K562 (cell line): ENCODE results near the gene RABGAP1L. TPM values are rescaled to one million over a fixed set of nuclear protein-coding genes. Genes with fewer than 3 reads are reported as not detected.

Source experiments
- ATAC-seq: fragments of 200-7000 bp; cut with Tn5 transposase; 3 replicates; pipeline ENCODE4 v1.9.1; 2020; ENCODE audit warnings: moderate library complexity
- BruUV-seq: library from RNA; stranded (reverse); fragments of 400-500 nt; replicated peaks from 2 replicates; lab custom pipeline; 2021; lab: Mats Ljungman, UMichigan
- CTCF ChIA-PET: fragments of 300-600 bp; formaldehyde crosslinking; extraction: SDS; loops from one replicate; lab custom pipeline; 2021; ENCODE audit warnings: low intra/inter-chr PET ratio; lab: Yijun Ruan, JAX
- POLR2A ChIA-PET: fragments of 300-600, 350-650 bp; sonication (Branson Sonifier 250); formaldehyde crosslinking; extraction: SDS; loops from one replicate; lab custom pipeline; 2021; ENCODE audit warnings: antibody characterized with exemption, inconsistent platforms; lab: Yijun Ruan, JAX
- DNase-seq, 4 experiments: peaks; one replicate each; pipeline versions ENCODE4 v3.0.0 to v3.0.0-alpha.2; 2011 to 2018; ENCODE audit warnings: low spot score in 3 of 4, mixed read lengths in 3 of 4; ENCODE audit errors: extremely low read depth in 1 of 4
- FAIRE-seq: peaks from 2 replicates; lab custom pipeline; 2011; peaks lifted over from hg19 to GRCh38; lab: Jason Lieb, UNC
- H2AFZ ChIP-seq: 2 replicates; pipeline ENCODE4 v1.6.0; 2011; ENCODE audit warnings: low read depth, low read length, control low read depth, inconsistent platforms
- H3K27ac ChIP-seq: fragments of 200-600 bp; 3 replicates; pipeline ENCODE4 v1.8.0; 2011; ENCODE audit warnings: low read depth, mild to moderate bottlenecking, control low read depth, inconsistent platforms, low read length, moderate library complexity, mixed read lengths; ENCODE audit errors: extremely low read depth
- H3K27me3 ChIP-seq, 2 experiments: fragments of 300-600 bp in 1 of 2; 2 replicates in 1 of 2; 3 replicates in 1 of 2; pipeline versions ENCODE4 v1.6.0 to v1.8.0; 2011; ENCODE audit warnings: inconsistent platforms in 2 of 2, low read length in 2 of 2, mild to moderate bottlenecking in 1 of 2, mixed read lengths in 1 of 2, moderate library complexity in 1 of 2; ENCODE audit not compliant: control insufficient read depth in 2 of 2, insufficient read depth in 2 of 2
- H3K36me3 ChIP-seq: fragments of 300-600 bp; 3 replicates; pipeline ENCODE4 v1.8.0; 2011; ENCODE audit warnings: mild to moderate bottlenecking, low read length, inconsistent platforms; ENCODE audit not compliant: control insufficient read depth, insufficient read depth
- H3K4me1 ChIP-seq, 2 experiments: fragments of 200-600 bp in 1 of 2; replicated peaks in 1 of 2; 2 replicates in 1 of 2; 3 replicates in 1 of 2; pipeline versions ENCODE4 v1.5.1 to v1.8.0; 2011; ENCODE audit warnings: inconsistent platforms in 2 of 2, low read length in 2 of 2, mild to moderate bottlenecking in 1 of 2, mixed read lengths in 1 of 2, moderate library complexity in 1 of 2; ENCODE audit not compliant: control insufficient read depth in 2 of 2, insufficient read depth in 2 of 2
- H3K4me2 ChIP-seq: 2 replicates; pipeline ENCODE4 v1.6.1; 2011; ENCODE audit warnings: low read length, control low read depth, inconsistent platforms, mixed read lengths; ENCODE audit not compliant: insufficient read depth
- H3K4me3 ChIP-seq: fragments of 200-600 bp; sonication (generic), shearing (Covaris generic); 2 replicates; pipeline ENCODE4 v1.5.1; 2016; ENCODE audit warnings: control low read depth, inconsistent platforms
- H3K79me2 ChIP-seq: fragments of 200-600 bp; 3 replicates; pipeline ENCODE4 v1.8.0; 2011; ENCODE audit warnings: low read length, inconsistent platforms; ENCODE audit not compliant: control insufficient read depth, insufficient read depth
- H3K9ac ChIP-seq, 2 experiments: 2 replicates each; pipeline versions ENCODE4 v1.6.0 to v1.6.1; 2011; ENCODE audit warnings: low read depth in 2 of 2, low read length in 2 of 2, control low read depth in 1 of 2, inconsistent platforms in 1 of 2, mild to moderate bottlenecking in 1 of 2, mixed read lengths in 1 of 2; ENCODE audit not compliant: insufficient read depth in 1 of 2
- H3K9me1 ChIP-seq: one replicate; pipeline ENCODE4 v1.6.0; 2011; ENCODE audit warnings: inconsistent platforms, mild to moderate bottlenecking, low read length, moderate library complexity; ENCODE audit not compliant: control insufficient read depth, insufficient read depth
- H3K9me3 ChIP-seq: replicated peaks from 2 replicates; pipeline ENCODE4 v1.5.1; 2011; ENCODE audit warnings: low read depth, low read length, inconsistent platforms; ENCODE audit not compliant: control insufficient read depth, insufficient read depth
- H4K20me1 ChIP-seq: replicated peaks from 2 replicates; pipeline ENCODE4 v1.6.1; 2011; ENCODE audit warnings: low read length, inconsistent platforms, mixed read lengths; ENCODE audit not compliant: control insufficient read depth, insufficient read depth
- BCOR ChIP-seq: fragments of 450-650 bp; IDR thresholded peaks from 2 replicates; pipeline ENCODE4 v1.6.1; 2016
- IRF9 ChIP-seq: fragments of 450-650 bp; IDR thresholded peaks from 2 replicates; pipeline ENCODE4 v1.6.1; 2016; ENCODE audit warnings: missing biosample characterization, missing genetic modification characterization
- NCOA2 ChIP-seq, 2 experiments: fragments of 450-650 bp; IDR thresholded peaks; 2 replicates each; pipeline ENCODE4 v1.6.1; 2018; ENCODE audit warnings: mild to moderate bottlenecking in 2 of 2, moderate library complexity in 1 of 2; ENCODE audit not compliant: partially characterized antibody in 2 of 2
- RBBP5 ChIP-seq: fragments of 200-600 bp; sonication (generic); IDR thresholded peaks from 2 replicates; pipeline ENCODE4 v1.6.1; 2012; ENCODE audit warnings: borderline replicate concordance, mild to moderate bottlenecking, low read length, control low read depth, inconsistent platforms; ENCODE audit not compliant: insufficient read depth, poor library complexity, severe bottlenecking
- ZBTB7A ChIP-seq: IDR thresholded peaks from 2 replicates; pipeline ENCODE4 v1.6.1; 2011; ENCODE audit warnings: low read depth, mild to moderate bottlenecking, low read length, moderate library complexity, borderline replicate concordance; ENCODE audit not compliant: control insufficient read depth
- ZFX ChIP-seq: sonication (generic); formaldehyde crosslinking; IDR thresholded peaks from 2 replicates; pipeline ENCODE4 v1.8.0; 2022; ENCODE audit warnings: mild to moderate bottlenecking, missing genetic modification reagents, moderate library complexity
- ZNF121 ChIP-seq: sonication (generic); formaldehyde crosslinking; conservative IDR thresholded peaks from 2 replicates; pipeline ENCODE4 v1.8.0; 2022; ENCODE audit warnings: missing genetic modification reagents
- WGBS: fragments of 100-300 bp; shearing (Covaris generic); methylation state at CpG from one replicate; pipeline ENCODE4 v1.1.6; 2016; ENCODE audit warnings: low coverage, mixed read lengths; ENCODE audit not compliant: insufficient coverage; ENCODE audit errors: missing lambda C conversion rate; 5-methylcytosine and 5-hydroxymethylcytosine counted together
- in situ Hi-C: fragments of 300-500 bp; cut with MboI; formaldehyde crosslinking; loops from 4 replicates; pipeline ENCODE4 v1.15.0; 2018; ENCODE audit warnings: inconsistent platforms, mixed read lengths
- intact Hi-C: fragments of 100-400 bp; cut with micrococcal nuclease; formaldehyde crosslinking; loops from 2 replicates; pipeline ENCODE4 v1.14.2; 2022
- polyA plus RNA-seq, 8 experiments: library from polyadenylated mRNA; depleted of rRNA in 4 of 8; stranded (reverse) in 5 of 8; unstranded in 3 of 8; fragments of >200 nt; fragmentation: Nextera tagmentation in 2 of 8; fragmentation: Illumina TruSeq in 1 of 8; extraction: Ambion mirVana in 2 of 8; extraction: Trizol in 1 of 8; gene quantifications; 2 replicates each; pipeline versions ENCODE4 v1.2.1 to v1.2.3, GENCODE V29; 2011 to 2014; ENCODE audit warnings: inconsistent platforms in 1 of 8, missing spikeins in 1 of 8
- total RNA-seq, 7 experiments: library from RNA; depleted of rRNA in 6 of 7; stranded (reverse); fragments of >200 nt in 6 of 7; fragmentation: Illumina TruSeq in 2 of 7; extraction: Trizol in 2 of 7; gene quantifications; 2 replicates each; pipeline versions ENCODE4 v1.2.1 to v1.2.3, GENCODE V29; 2011 to 2021; ENCODE audit warnings: low replicate concordance in 1 of 7

Gene RABGAP1L
- total and polyA plus RNA-seq, 9 of the 15 experiments (the other 6 are each of a cell fraction or from before 2014, with no cell fraction given): 16.5 to 44.9 (median 26.7) TPM

GRCh38 chr1:174136714-174137113, 22.6 kb upstream of the RABGAP1L start (continued):
- no peak for TF ChIP-seq NCOA2 (IDR thresholded peaks at IDR 0.05; ENCODE audit: partially characterized antibody in 2 of 2)
- no peak for TF ChIP-seq ZBTB7A
- no peak for TF ChIP-seq IRF9 (tag)

- H3K36me3 ChIP-seq: no peaks in the 10 kb centered on the region
- H3K9me3 ChIP-seq: no peaks in the 10 kb centered on the region
- FAIRE-seq (no peak), ATAC-seq (no peak), DNase-seq (no peak)
- in situ Hi-C loops (no loop called here), intact Hi-C loops (loop anchor here (2.0 kb wide), 1 partner anchor 16 kb away; the partner anchor contains the start of gene RABGAP1L)
- 38% methylated on average over 5 of the region's 5 CpGs for WGBS
- no peaks in the 10 kb centered on the region for H3K9me1 ChIP-seq
- peaks cover 0 to 4% of the 10 kb centered on the region in 2 experiments; a peak in 2 of 5 replicates for H3K27me3 ChIP-seq
- no peaks in the 10 kb centered on the region; a peak in 1 of 5 replicates for H3K4me1 ChIP-seq
- no TSS peak for BruUV-seq
- CTCF ChIA-PET: no interaction called here
- H3K4me2 ChIP-seq: no peak overlapping the region
- POLR2A ChIA-PET: interaction anchor here (1.1 to 2.4 kb wide), 2 partner anchors 9 to 16 kb away, joined by 3 to 5 read pairs; partner anchors contain the start of gene RABGAP1L
- H3K79me2 ChIP-seq: no peaks in the 10 kb centered on the region
- H3K9ac ChIP-seq: no peak overlapping the region
- H4K20me1 ChIP-seq: no peaks in the 10 kb centered on the region
- no peak overlapping the region for H3K4me3 ChIP-seq
- H3K27ac ChIP-seq: no peak overlapping the region
- no peak overlapping the region for H2AFZ ChIP-seq
- TF ChIP-seq ZFX (CRISPR knock-in tag): 0 out of 2 replicates have a peak, but pooled peaks have one; percentile 14
- 0 out of 2 replicates have a peak, but pooled peaks have one; percentile 21 for TF ChIP-seq BCOR
- TF ChIP-seq RBBP5: no peak
- TF ChIP-seq ZNF121: peak; percentile 84
These were observed 16.5 kb upstream of the RABGAP1L start for GRCh38 chr1:174142836-174143235.
